ENCODE results near the gene PRKN.

The PRKN gene

DNA sequence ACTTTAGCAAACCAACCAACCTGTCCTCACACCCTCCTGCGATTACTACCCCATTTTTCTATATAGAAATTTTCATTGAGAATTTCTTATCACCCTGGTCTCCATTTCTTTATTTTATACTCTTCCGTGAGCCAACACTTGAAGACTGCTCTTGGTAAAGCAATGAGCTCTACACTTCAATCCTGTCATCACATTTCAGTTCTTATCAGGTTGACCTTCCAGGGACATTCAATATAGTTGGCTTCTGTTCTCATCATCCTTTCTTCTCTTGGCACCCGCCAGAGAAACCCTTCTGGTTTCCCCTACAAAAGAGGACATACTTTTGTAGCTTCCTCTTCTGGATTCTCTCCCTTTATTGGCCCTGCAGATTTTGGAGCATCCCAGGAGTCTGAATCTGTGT is 279.3 kb downstream of the PRKN start:
- TF ChIP-seq SPI1 (IDR thresholded peaks at IDR 0.05; ENCODE audit: borderline replicate concordance, low read depth), result no peak
- TF ChIP-seq POLR2AphosphoS5 (IDR thresholded peaks at IDR 0.05; ENCODE audit: low read depth), result no peak
- no peak for TF ChIP-seq GABPA (IDR thresholded peaks at IDR 0.05; ENCODE audit: low read depth)
- TF ChIP-seq, protein P1, sequence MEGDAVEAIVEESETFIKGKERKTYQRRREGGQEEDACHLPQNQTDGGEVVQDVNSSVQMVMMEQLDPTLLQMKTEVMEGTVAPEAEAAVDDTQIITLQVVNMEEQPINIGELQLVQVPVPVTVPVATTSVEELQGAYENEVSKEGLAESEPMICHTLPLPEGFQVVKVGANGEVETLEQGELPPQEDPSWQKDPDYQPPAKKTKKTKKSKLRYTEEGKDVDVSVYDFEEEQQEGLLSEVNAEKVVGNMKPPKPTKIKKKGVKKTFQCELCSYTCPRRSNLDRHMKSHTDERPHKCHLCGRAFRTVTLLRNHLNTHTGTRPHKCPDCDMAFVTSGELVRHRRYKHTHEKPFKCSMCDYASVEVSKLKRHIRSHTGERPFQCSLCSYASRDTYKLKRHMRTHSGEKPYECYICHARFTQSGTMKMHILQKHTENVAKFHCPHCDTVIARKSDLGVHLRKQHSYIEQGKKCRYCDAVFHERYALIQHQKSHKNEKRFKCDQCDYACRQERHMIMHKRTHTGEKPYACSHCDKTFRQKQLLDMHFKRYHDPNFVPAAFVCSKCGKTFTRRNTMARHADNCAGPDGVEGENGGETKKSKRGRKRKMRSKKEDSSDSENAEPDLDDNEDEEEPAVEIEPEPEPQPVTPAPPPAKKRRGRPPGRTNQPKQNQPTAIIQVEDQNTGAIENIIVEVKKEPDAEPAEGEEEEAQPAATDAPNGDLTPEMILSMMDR (IDR thresholded peaks at IDR 0.05; ENCODE audit: insufficient read depth, low read length), result no peak
- TF ChIP-seq, protein P2, sequence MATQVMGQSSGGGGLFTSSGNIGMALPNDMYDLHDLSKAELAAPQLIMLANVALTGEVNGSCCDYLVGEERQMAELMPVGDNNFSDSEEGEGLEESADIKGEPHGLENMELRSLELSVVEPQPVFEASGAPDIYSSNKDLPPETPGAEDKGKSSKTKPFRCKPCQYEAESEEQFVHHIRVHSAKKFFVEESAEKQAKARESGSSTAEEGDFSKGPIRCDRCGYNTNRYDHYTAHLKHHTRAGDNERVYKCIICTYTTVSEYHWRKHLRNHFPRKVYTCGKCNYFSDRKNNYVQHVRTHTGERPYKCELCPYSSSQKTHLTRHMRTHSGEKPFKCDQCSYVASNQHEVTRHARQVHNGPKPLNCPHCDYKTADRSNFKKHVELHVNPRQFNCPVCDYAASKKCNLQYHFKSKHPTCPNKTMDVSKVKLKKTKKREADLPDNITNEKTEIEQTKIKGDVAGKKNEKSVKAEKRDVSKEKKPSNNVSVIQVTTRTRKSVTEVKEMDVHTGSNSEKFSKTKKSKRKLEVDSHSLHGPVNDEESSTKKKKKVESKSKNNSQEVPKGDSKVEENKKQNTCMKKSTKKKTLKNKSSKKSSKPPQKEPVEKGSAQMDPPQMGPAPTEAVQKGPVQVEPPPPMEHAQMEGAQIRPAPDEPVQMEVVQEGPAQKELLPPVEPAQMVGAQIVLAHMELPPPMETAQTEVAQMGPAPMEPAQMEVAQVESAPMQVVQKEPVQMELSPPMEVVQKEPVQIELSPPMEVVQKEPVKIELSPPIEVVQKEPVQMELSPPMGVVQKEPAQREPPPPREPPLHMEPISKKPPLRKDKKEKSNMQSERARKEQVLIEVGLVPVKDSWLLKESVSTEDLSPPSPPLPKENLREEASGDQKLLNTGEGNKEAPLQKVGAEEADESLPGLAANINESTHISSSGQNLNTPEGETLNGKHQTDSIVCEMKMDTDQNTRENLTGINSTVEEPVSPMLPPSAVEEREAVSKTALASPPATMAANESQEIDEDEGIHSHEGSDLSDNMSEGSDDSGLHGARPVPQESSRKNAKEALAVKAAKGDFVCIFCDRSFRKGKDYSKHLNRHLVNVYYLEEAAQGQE (IDR thresholded peaks at IDR 0.05; ENCODE audit: insufficient replicate concordance, low read depth), result no peak
- H3K27me3 ChIP-seq (ENCODE audit: insufficient read depth, poor library complexity, severe bottlenecking), result no peaks in the 10 kb centered on the region
- H3K27ac ChIP-seq (replicated peaks), result no peak overlapping the region
- DNase-seq (ENCODE audit: low read depth in 1 of 2, low spot score in 1 of 2), result no peak
- H3K4me3 ChIP-seq (replicated peaks; ENCODE audit: insufficient read depth, low read length), result no peak overlapping the region

DNA sequence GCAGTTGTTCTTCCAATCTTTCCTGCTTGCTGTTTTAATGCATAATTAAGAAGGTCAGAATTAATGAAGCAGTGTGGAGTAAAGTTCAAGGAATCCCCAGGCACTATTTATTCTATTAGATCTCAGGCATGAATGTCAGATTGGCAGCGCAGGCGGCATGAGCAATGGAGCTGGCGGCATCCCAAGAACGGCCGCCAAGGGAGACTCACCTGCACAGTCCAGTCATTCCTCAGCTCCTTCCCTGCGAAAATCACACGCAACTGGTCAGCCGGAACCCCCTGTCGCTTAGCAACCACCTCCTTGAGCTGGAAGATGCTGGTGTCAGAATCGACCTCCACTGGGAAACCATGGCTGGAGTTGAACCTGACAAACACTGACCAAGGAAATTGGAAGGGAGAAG is 284.5 kb downstream of the PRKN start:
- DNase-seq (ENCODE audit: low read depth in 1 of 2, low spot score in 1 of 2), result no peak

DNA sequence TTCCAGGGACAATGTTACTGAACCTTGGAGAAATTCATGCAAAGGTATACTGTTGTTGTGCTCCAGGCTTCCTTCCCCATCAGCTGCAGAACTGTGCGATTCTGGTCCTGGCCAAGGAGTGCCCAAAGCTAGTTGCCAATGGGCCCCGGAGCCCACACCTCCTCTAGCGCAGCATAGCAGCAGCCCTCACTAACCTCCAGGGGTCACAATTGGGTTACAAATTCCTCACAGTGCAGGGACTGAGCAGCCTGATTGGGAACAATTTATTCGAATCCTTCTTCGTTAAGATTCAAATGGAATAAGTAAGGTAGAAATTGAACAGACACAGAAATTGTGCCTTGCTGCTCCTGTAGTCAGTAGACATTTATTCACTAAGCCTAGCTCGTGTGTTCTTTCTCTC is 284.9 kb downstream of the PRKN start:
- TF ChIP-seq POLR2AphosphoS5 (IDR thresholded peaks at IDR 0.05; ENCODE audit: low read depth) (no peak), SPI1 (IDR thresholded peaks at IDR 0.05; ENCODE audit: borderline replicate concordance, low read depth) (no peak)
- TF ChIP-seq, protein P1 (IDR thresholded peaks at IDR 0.05; ENCODE audit: insufficient read depth, low read length), result no peak
- Histone ChIP-seq H3K27me3 (ENCODE audit: insufficient read depth, poor library complexity, severe bottlenecking) (no peaks in the 10 kb centered on the region), H3K27ac (replicated peaks) (no peak overlapping the region), H3K4me3 (replicated peaks; ENCODE audit: insufficient read depth, low read length) (no peak overlapping the region)
- DNase-seq (ENCODE audit: low read depth in 1 of 2, low spot score in 1 of 2), result no peak

More for the DNA sequence above, 284.5 kb downstream of the PRKN start:
- H3K4me3 ChIP-seq (replicated peaks; ENCODE audit: insufficient read depth, low read length), result no peak overlapping the region
- H3K27me3 ChIP-seq (ENCODE audit: insufficient read depth, poor library complexity, severe bottlenecking), result no peaks in the 10 kb centered on the region
- TF ChIP-seq POLR2AphosphoS5 (IDR thresholded peaks at IDR 0.05; ENCODE audit: low read depth) (no peak), GABPA (IDR thresholded peaks at IDR 0.05; ENCODE audit: low read depth) (no peak), SPI1 (IDR thresholded peaks at IDR 0.05; ENCODE audit: borderline replicate concordance, low read depth) (no peak)
- TF ChIP-seq, protein P1 (IDR thresholded peaks at IDR 0.05; ENCODE audit: insufficient read depth, low read length), result no peak
- TF ChIP-seq, protein P2 (IDR thresholded peaks at IDR 0.05; ENCODE audit: insufficient replicate concordance, low read depth), result no peak
- H3K27ac ChIP-seq (replicated peaks), result no peak overlapping the region

DNA sequence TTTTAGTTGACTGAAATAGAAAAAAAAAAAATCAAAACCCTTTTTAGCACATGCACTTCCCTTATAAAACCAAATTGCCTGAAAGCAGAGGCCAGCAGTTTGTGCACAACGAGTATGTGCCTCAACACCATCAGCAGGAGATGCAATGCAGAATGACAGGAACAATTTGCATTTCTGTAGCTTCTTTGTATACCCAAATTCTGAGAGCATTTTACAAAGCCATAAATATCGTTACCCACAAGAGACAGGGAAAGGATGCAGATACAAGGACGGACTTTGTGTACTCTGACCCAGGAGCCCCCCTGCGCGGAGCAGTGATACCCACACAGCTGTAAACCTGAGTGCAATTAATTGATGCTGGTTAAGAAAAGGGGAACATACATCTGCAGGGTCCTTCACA is 285.6 kb downstream of the PRKN start:
- H3K27ac ChIP-seq (replicated peaks), result no peak overlapping the region

More for the DNA sequence above, 285.6 kb downstream of the PRKN start:
- Histone ChIP-seq H3K4me3 (replicated peaks; ENCODE audit: insufficient read depth, low read length) (no peak overlapping the region), H3K27me3 (ENCODE audit: insufficient read depth, poor library complexity, severe bottlenecking) (no peaks in the 10 kb centered on the region)
- DNase-seq (ENCODE audit: low read depth in 1 of 2, low spot score in 1 of 2), result no peak
- TF ChIP-seq SPI1 (IDR thresholded peaks at IDR 0.05; ENCODE audit: borderline replicate concordance, low read depth), result no peak
- TF ChIP-seq, protein P2 (IDR thresholded peaks at IDR 0.05; ENCODE audit: insufficient replicate concordance, low read depth), result no peak
